ENCODE data around the gene NUCKS1. TPM values are rescaled to one million over a fixed set of nuclear protein-coding genes. Genes with fewer than 3 reads are reported as not detected.

NUCKS1 gene
- total and polyA plus RNA-seq, 10 of the 15 experiments (the other 5 are each of a cell fraction or from before 2014, with no cell fraction given) = 40.5 to 135 (median 55.5) TPM

- CTCF ChIA-PET = interaction anchor here (0.7 to 31.9 kb wide), 9 partner anchors 9 to 311 kb away, joined by 4 to 1339 read pairs (median 15); partner anchors contain the start of gene SLC45A3
- RAD21 ChIA-PET (ENCODE audit: unreplicated experiment) = interaction anchor here (0.9 to 11.4 kb wide), 12 partner anchors 7 to 311 kb away, joined by 3 to 194 read pairs (median 5); partner anchors contain the start of gene ELK4
- in situ Hi-C loops (cut with MboI) (no loop called here), intact Hi-C loops (cut with micrococcal nuclease; ENCODE audit: unreplicated experiment) (no loop called here)
- BruUV-seq (replicated peaks) = no TSS peak
- H3K4me3 ChIP-seq = no peak overlapping the region
- H3K27ac ChIP-seq (ENCODE audit: control insufficient read depth, insufficient read depth) = 0 out of 2 replicates have a peak overlapping the region, but pooled peaks have one; percentile 25
- no peaks in the 10 kb centered on the region for H3K27me3 ChIP-seq (replicated peaks in 1 of 2; ENCODE audit: control insufficient read depth in 2 of 2, insufficient read depth in 2 of 2, low read length in 1 of 2)
- H3K9me3 ChIP-seq (replicated peaks; ENCODE audit: control insufficient read depth, insufficient read depth, low read length) = no peaks in the 10 kb centered on the region
- WGBS (ENCODE audit: insufficient coverage, insufficient replicate concordance, low lambda C conversion rate, missing lambda C conversion rate) = 82% methylated on average over 6 of the region's 6 CpGs
- FAIRE-seq (no peak), ATAC-seq (no peak), DNase-seq (ENCODE audit: low read depth, low spot score) (no peak)
- POLR2A ChIA-PET = interaction anchor here (0.5 to 7.8 kb wide), 9 partner anchors 8 to 245 kb away, joined by 3 to 89 read pairs (median 4); partner anchors contain the start of gene RAB29
- H2AFZ ChIP-seq (ENCODE audit: control insufficient read depth, low read depth, low read length) = no peak overlapping the region
- peaks cover 65% of the 10 kb centered on the region for H3K4me1 ChIP-seq (ENCODE audit: control insufficient read depth, insufficient read depth, low read length)
- H3K36me3 ChIP-seq (ENCODE audit: control insufficient read depth in 2 of 2, insufficient read depth in 2 of 2, low read length in 1 of 2) = no peaks in the 10 kb centered on the region
- no peak overlapping the region for H3K9ac ChIP-seq (ENCODE audit: control insufficient read depth, insufficient read depth, low read length)
- no peaks in the 10 kb centered on the region for H4K20me1 ChIP-seq (ENCODE audit: control insufficient read depth, insufficient read depth)
- peak overlapping the region; percentile 73 for H3K4me2 ChIP-seq (ENCODE audit: control insufficient read depth, insufficient read depth)
- SMC1A ChIA-PET (ENCODE audit: uncharacterized antibody, unreplicated experiment) = interaction anchor here (0.9 to 26.7 kb wide), 13 partner anchors 8 to 310 kb away, joined by 3 to 1008 read pairs (median 8); partner anchors contain the start of genes ELK4 and SLC45A3
- H3K79me2 ChIP-seq (ENCODE audit: control insufficient read depth, insufficient read depth, low read length) = peaks cover 5% of the 10 kb centered on the region
- TF ChIP-seq CREB1 (IDR thresholded peaks at IDR 0.05; ENCODE audit: low read depth) (no peak), CBX3 (IDR thresholded peaks at IDR 0.05; ENCODE audit: borderline replicate concordance, low read depth) (no peak), ZBTB40 (IDR thresholded peaks at IDR 0.05; ENCODE audit: borderline replicate concordance) (no peak), EZH2 (IDR thresholded peaks at IDR 0.05; ENCODE audit: borderline replicate concordance, control insufficient read depth, low read depth, low read length) (no peak), BACH1 (IDR thresholded peaks at IDR 0.05; ENCODE audit: borderline replicate concordance) (no peak), EGR1 (IDR thresholded peaks at IDR 0.05; ENCODE audit: borderline replicate concordance in 1 of 2, low read depth in 2 of 2, low read length in 2 of 2) (no peak), KAT2A (conservative IDR thresholded peaks at IDR 0.05; ENCODE audit: control insufficient read depth, low read depth, low read length) (no peak), RCOR1 (conservative IDR thresholded peaks at IDR 0.05; ENCODE audit: low read depth, low read length) (no peak), GABPA (IDR thresholded peaks at IDR 0.05; ENCODE audit: low read depth) (no peak), DPF2 (IDR thresholded peaks at IDR 0.05) (no peak), SIX5 (IDR thresholded peaks at IDR 0.05; ENCODE audit: low read depth, low read length, severe bottlenecking) (no peak)
- TF ChIP-seq, protein P1, sequence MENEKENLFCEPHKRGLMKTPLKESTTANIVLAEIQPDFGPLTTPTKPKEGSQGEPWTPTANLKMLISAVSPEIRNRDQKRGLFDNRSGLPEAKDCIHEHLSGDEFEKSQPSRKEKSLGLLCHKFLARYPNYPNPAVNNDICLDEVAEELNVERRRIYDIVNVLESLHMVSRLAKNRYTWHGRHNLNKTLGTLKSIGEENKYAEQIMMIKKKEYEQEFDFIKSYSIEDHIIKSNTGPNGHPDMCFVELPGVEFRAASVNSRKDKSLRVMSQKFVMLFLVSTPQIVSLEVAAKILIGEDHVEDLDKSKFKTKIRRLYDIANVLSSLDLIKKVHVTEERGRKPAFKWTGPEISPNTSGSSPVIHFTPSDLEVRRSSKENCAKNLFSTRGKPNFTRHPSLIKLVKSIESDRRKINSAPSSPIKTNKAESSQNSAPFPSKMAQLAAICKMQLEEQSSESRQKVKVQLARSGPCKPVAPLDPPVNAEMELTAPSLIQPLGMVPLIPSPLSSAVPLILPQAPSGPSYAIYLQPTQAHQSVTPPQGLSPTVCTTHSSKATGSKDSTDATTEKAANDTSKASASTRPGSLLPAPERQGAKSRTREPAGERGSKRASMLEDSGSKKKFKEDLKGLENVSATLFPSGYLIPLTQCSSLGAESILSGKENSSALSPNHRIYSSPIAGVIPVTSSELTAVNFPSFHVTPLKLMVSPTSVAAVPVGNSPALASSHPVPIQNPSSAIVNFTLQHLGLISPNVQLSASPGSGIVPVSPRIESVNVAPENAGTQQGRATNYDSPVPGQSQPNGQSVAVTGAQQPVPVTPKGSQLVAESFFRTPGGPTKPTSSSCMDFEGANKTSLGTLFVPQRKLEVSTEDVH (IDR thresholded peaks at IDR 0.05; ENCODE audit: low read depth, partially characterized antibody) = no peak
- TF ChIP-seq, protein P2, sequence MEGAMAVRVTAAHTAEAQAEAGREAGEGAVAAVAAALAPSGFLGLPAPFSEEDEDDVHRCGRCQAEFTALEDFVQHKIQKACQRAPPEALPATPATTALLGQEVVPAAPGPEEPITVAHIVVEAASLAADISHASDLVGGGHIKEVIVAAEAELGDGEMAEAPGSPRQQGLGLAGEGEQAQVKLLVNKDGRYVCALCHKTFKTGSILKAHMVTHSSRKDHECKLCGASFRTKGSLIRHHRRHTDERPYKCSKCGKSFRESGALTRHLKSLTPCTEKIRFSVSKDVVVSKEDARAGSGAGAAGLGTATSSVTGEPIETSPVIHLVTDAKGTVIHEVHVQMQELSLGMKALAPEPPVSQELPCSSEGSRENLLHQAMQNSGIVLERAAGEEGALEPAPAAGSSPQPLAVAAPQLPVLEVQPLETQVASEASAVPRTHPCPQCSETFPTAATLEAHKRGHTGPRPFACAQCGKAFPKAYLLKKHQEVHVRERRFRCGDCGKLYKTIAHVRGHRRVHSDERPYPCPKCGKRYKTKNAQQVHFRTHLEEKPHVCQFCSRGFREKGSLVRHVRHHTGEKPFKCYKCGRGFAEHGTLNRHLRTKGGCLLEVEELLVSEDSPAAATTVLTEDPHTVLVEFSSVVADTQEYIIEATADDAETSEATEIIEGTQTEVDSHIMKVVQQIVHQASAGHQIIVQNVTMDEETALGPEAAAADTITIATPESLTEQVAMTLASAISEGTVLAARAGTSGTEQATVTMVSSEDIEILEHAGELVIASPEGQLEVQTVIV (IDR thresholded peaks at IDR 0.05; ENCODE audit: borderline replicate concordance, partially characterized antibody) = no peak
Observed at GRCh38 chr1:205666372-205667166, 83.4 kb downstream of the NUCKS1 start.

All from GM12878 (cell line).